Naive thymus-derived CD8-positive, alpha-beta T cell (primary cell): ENCODE results near the gene GRHL3. TPM values are rescaled to one million over a fixed set of nuclear protein-coding genes. Genes with fewer than 3 reads are reported as not detected.

Source experiments
- ATAC-seq, 2 donors: fragments of 150-1000 bp; cut with Tn5 transposase in 1 of 2; sonication (Bioruptor Pico), chemical (Tn5 transposase) in 1 of 2; 1 replicate in 1 of 2; 2 replicates in 1 of 2; pipeline ENCODE4 v1.10.0; 2021; ENCODE audit warnings: mild to moderate bottlenecking in 2 of 2, moderate library complexity in 2 of 2
- POLR2A ChIA-PET: fragments of 350-600 bp; sonication (Branson Sonifier 250); formaldehyde crosslinking; loops from one replicate; lab custom pipeline; 2021; ENCODE audit warnings: antibody characterized with exemption; lab: Charles Lee
- DNase-seq, 10 donors: peaks; one replicate each; pipeline versions ENCODE4 v3.0.0 to v3.0.0-alpha.2; 2020 to 2022
- H3K27ac Mint-ChIP-seq, 10 donors: one replicate each; pipeline ENCODE4 v1.8.0; 2020 to 2022; ENCODE audit warnings: mild to moderate bottlenecking in 10 of 10, mixed read lengths in 10 of 10, moderate library complexity in 4 of 10, inconsistent platforms in 1 of 10
- H3K27me3 Mint-ChIP-seq, 5 donors: one replicate each; pipeline ENCODE4 v1.8.0; 2021 to 2022; ENCODE audit warnings: mixed read lengths in 5 of 5
- H3K36me3 Mint-ChIP-seq, 3 donors: one replicate each; pipeline ENCODE4 v1.8.0; 2020 to 2022; ENCODE audit warnings: mixed read lengths in 3 of 3, mild to moderate bottlenecking in 2 of 3, inconsistent platforms in 1 of 3
- H3K4me1 Mint-ChIP-seq, 4 donors: one replicate each; pipeline ENCODE4 v1.8.0; 2021 to 2022; ENCODE audit warnings: mixed read lengths in 4 of 4
- H3K4me3 Mint-ChIP-seq, 10 donors: one replicate each; pipeline ENCODE4 v1.8.0; 2020 to 2022; ENCODE audit warnings: mild to moderate bottlenecking in 10 of 10, mixed read lengths in 10 of 10, moderate library complexity in 6 of 10, inconsistent platforms in 1 of 10
- H3K9me3 Mint-ChIP-seq, 9 donors: one replicate each; pipeline ENCODE4 v1.8.0; 2020 to 2022; ENCODE audit warnings: mixed read lengths in 9 of 9, mild to moderate bottlenecking in 3 of 9, inconsistent platforms in 1 of 9, moderate library complexity in 1 of 9
- polyA plus RNA-seq, 3 donors: library from polyadenylated mRNA; unstranded; fragments of 300-500 nt; fragmentation: Illumina TruSeq; gene quantifications; one replicate each; pipeline ENCODE4 v1.2.3, GENCODE V29; 2021
- total RNA-seq, 8 experiments: library from RNA in 2 of 8; stranded (reverse) in 2 of 8; gene quantifications; one replicate each; pipeline ENCODE4 v1.2.3 and lab custom pipeline; 2021 to 2026

Gene GRHL3
- total and polyA plus RNA-seq, 5 experiments from 2014 or later: not detected

- Mint-ChIP-seq H3K27ac (peak overlapping the region in 2 of 10 donors; percentile 53 to 56), H3K4me1 (peaks cover 0 to 13% (median 1%) of the 10 kb centered on the region in 4 donors), H3K27me3 (no peaks in the 10 kb centered on the region), H3K36me3 (peaks cover 9 to 35% (median 9%) of the 10 kb centered on the region in 3 donors), H3K9me3 (no peaks in the 10 kb centered on the region), H3K4me3 (no peak overlapping the region)
- POLR2A ChIA-PET: no interaction called here
- DNase-seq (peak in 1 of 10 donors; percentile 4), ATAC-seq (no peak)
Observed at GRCh38 chr1:24374891-24375786, 56.0 kb downstream of the GRHL3 start.

DNA sequence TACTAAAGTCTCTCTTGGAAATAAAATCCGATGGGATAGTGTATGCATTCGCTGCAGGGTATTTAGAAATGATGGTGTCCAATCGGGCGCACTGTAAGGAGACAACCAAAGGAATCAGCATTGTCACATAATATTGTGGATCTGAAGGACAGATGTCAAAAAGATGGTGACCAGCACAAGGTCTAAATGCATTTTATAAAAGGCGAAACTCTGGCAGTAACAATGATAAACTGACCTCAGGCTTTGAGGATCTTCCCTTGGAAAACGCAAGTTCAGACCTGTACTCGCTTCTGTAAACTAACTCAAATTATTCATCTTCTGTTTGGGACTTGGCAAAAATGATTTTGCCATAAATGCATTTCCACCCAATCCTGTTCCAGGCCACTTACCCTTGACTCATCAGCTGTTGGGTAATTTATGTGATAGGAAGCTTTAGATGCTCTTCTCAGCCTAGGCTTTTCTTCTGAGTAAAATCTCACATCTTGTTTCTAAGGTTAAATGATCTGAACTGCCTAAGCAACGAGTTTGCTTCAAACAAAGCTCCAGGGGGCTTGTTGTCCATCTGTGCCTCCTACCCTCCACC is 60.7 kb downstream of the GRHL3 start:
- Mint-ChIP-seq H3K4me3 (no peak overlapping the region), H3K9me3 (no peaks in the 10 kb centered on the region), H3K36me3 (peaks cover 9 to 48% (median 21%) of the 10 kb centered on the region in 3 donors), H3K27me3 (no peaks in the 10 kb centered on the region), H3K27ac (no peak overlapping the region), H3K4me1 (peaks cover 0 to 7% (median 0%) of the 10 kb centered on the region in 4 donors)
- peak in 1 of 10 donors; percentile 23 for DNase-seq
- POLR2A ChIA-PET: no interaction called here
- no peak for ATAC-seq

DNA sequence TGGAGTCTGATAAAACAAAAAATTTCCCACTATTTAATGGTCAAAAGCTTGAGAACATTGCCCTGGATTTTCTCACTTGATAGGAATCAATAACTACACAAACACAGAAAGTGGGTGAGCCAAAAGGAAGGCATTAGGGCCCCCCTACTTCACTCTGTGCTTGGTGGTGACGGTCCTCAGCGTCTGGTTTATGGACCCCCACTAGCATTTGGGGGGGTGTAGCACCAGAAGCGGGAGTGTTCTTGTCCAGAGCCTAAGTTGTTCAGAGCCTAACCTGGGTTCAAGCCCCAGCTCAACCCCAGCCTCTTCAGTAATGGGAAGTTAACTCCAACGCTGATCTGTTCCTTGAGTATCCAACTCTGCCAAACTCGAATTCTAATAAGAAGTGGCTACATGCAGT is 61.4 kb downstream of the GRHL3 start:
- Mint-ChIP-seq H3K27me3 (no peaks in the 10 kb centered on the region), H3K4me3 (no peak overlapping the region), H3K9me3 (no peaks in the 10 kb centered on the region), H3K36me3 (peaks cover 9 to 43% (median 21%) of the 10 kb centered on the region in 3 donors), H3K27ac (no peak overlapping the region), H3K4me1 (peaks cover 0 to 11% (median under 1%) of the 10 kb centered on the region in 4 donors)
- ATAC-seq (no peak), DNase-seq (no peak)
- POLR2A ChIA-PET: no interaction called here

DNA sequence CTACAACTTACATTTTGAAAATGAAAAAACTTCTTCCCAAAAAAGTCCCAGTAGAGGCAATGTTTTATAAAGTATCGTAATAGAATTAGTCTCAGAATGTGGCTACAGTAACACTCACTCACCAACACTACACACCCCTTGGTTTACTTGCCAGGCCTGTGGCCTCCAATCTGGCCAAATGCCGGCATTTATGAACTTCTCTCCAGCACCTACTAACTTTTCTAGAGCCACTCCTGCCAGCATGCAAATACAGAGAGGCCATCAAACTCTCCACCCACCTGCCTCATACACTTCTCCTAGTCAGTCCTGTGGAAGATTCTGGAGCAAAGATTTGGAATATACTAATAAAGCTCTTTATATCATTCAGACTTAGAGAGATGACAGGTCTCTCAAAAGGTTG is 62.1 kb downstream of the GRHL3 start:
- no peaks in the 10 kb centered on the region for H3K27me3 Mint-ChIP-seq
- peaks cover 0 to 15% (median under 1%) of the 10 kb centered on the region in 4 donors for H3K4me1 Mint-ChIP-seq
- DNase-seq (peak in 1 of 10 donors; percentile 10), ATAC-seq (no peak)
- no peak overlapping the region for H3K4me3 Mint-ChIP-seq
- H3K9me3 Mint-ChIP-seq: no peaks in the 10 kb centered on the region
- POLR2A ChIA-PET: no interaction called here
- no peak overlapping the region for H3K27ac Mint-ChIP-seq
- peaks cover 9 to 43% (median 20%) of the 10 kb centered on the region in 3 donors for H3K36me3 Mint-ChIP-seq

DNA sequence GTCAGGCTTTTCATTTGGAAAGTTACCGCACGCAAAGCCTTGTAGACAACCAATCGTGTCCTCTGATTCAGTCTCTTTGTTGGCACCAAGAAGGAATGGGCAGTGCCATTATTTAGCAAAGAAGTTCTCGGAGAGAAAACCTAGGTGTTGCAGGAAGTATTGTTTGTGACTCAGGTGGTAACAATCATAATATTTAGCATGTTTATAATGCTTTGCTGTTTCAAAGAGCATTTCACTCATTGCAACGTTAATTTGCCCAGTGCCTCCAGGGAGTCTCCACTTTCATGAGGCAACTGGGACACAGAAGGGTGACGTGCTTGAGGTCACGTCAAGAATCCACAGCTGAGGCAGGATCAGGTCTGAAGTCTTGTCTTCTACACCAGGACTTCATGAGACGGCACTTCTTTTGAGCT is 63.0 kb downstream of the GRHL3 start:
- DNase-seq: no peak
- peaks cover 0 to 15% (median 2%) of the 10 kb centered on the region in 4 donors for H3K4me1 Mint-ChIP-seq
- POLR2A ChIA-PET: interaction anchor here (0.6 kb wide), 1 partner anchor 184 kb away, joined by 5 read pairs; no protein-coding TSS in a partner anchor
- H3K4me3 Mint-ChIP-seq: no peak overlapping the region
- ATAC-seq: no peak
- H3K27me3 Mint-ChIP-seq: no peaks in the 10 kb centered on the region
- H3K27ac Mint-ChIP-seq: no peak overlapping the region
- H3K9me3 Mint-ChIP-seq: no peaks in the 10 kb centered on the region
- H3K36me3 Mint-ChIP-seq: peaks cover 9 to 43% (median 20%) of the 10 kb centered on the region in 3 donors

GRCh38 chr1:24383381-24383940 is 64.3 kb downstream of the GRHL3 start:
- H3K27ac Mint-ChIP-seq: peak overlapping the region in 1 of 10 donors; percentile 15
- H3K36me3 Mint-ChIP-seq: peaks cover 9 to 41% (median 17%) of the 10 kb centered on the region in 3 donors
- DNase-seq (peak in 1 of 10 donors; percentile 8), ATAC-seq (no peak)
- POLR2A ChIA-PET: no interaction called here
- peaks cover 0 to 15% (median 2%) of the 10 kb centered on the region in 4 donors for H3K4me1 Mint-ChIP-seq
- H3K9me3 Mint-ChIP-seq: no peaks in the 10 kb centered on the region
- no peaks in the 10 kb centered on the region for H3K27me3 Mint-ChIP-seq
- H3K4me3 Mint-ChIP-seq: no peak overlapping the region

DNA sequence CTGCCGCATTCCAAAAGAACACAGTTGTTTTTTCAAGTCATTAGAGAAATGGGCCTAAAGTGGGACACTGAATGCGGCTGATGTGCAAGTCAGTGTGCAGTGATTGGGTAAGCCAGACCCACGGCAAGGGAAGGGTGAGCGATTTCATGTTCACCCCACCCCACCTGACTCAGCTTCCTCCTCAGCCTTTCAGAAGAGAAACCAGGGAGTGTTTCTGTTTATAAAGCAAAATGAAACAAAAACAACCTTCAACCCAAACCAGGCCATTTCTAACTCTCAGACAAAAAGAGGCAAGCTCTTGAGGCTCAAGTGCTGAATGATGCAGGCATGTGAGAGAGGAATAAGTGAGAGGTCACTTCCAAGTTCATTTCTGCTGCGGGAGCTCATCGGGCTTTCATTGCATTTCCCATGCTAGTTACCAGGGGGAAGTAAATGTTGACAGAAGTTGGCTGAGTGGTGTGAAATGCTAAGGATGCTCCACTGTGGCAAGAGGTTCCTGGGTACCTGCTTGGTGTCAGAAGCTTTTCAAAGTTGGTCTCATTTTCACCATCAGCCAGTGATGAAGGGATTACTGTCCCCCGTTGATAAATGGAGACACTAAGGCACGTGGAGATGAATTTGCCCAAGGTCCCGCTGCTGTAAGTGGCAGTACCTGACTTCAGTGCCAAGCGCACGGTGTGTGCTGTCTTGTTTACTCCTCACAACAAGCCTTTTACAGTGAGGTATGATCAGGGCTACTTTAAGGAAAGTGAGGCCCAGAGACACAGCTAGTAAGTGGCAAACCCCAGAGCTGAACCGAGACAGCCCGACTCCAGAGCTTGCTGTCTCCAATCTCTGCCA is 65.3 kb downstream of the GRHL3 start:
- H3K4me3 Mint-ChIP-seq: peak overlapping the region in 1 of 10 donors; percentile 22
- ATAC-seq (no peak), DNase-seq (peak in 1 of 10 donors; percentile 37)
- peak overlapping the region in 2 of 10 donors; percentile 49 to 57 for H3K27ac Mint-ChIP-seq
- H3K27me3 Mint-ChIP-seq: no peaks in the 10 kb centered on the region
- H3K9me3 Mint-ChIP-seq: no peaks in the 10 kb centered on the region
- peaks cover 0 to 15% (median 2%) of the 10 kb centered on the region in 4 donors for H3K4me1 Mint-ChIP-seq
- POLR2A ChIA-PET: no interaction called here
- peaks cover under 1 to 35% (median 17%) of the 10 kb centered on the region in 3 donors for H3K36me3 Mint-ChIP-seq

DNA sequence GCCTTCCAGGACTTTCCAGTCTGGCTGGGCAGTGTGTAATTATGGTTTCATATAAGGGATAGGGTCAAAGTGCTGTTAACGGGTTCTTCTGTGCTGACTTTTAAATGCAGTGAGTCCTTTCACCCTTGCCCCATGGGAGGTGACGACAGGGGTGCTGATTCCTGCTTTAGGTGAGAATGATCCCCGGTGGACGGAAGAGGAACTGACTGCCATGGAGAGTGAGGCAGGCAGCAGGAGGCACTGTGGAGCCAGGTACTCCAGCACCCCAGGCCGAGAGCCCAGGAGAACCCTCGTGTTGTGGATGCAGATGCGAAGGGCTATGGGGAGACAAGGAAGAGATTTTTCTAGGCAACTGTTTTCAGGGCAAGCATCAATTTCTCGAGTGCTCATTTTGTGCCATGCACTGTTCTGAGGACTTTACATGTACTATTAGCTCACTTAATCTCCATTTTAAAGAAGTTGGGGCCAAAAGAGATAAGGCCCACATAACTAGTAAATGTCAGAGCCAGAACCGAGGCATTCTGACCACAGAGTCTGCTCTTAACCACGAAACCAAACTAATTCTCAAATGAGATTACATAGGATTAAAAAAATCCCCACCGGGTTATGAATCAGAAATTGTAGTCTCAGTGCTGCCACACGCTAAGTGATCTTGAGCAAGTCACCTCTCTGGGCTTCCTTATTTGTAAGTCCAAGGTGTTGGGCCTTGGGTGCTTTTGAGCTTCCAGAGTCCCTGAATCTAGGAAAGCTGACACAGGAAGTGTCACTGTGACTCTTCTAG is 66.2 kb downstream of the GRHL3 start:
- POLR2A ChIA-PET: no interaction called here
- DNase-seq (peak in 8 of 10 donors; percentile 13 to 61 (median 25)), ATAC-seq (peak in 1 of 2 donors; percentile 74)
- no peak overlapping the region for H3K4me3 Mint-ChIP-seq
- H3K27ac Mint-ChIP-seq: peak overlapping the region in 4 of 10 donors; percentile 1 to 66 (median 43)
- H3K27me3 Mint-ChIP-seq: no peaks in the 10 kb centered on the region
- H3K4me1 Mint-ChIP-seq: peaks cover 0 to 15% (median 2%) of the 10 kb centered on the region in 4 donors
- no peaks in the 10 kb centered on the region for H3K9me3 Mint-ChIP-seq
- peaks cover 0 to 29% (median 23%) of the 10 kb centered on the region in 3 donors for H3K36me3 Mint-ChIP-seq

DNA sequence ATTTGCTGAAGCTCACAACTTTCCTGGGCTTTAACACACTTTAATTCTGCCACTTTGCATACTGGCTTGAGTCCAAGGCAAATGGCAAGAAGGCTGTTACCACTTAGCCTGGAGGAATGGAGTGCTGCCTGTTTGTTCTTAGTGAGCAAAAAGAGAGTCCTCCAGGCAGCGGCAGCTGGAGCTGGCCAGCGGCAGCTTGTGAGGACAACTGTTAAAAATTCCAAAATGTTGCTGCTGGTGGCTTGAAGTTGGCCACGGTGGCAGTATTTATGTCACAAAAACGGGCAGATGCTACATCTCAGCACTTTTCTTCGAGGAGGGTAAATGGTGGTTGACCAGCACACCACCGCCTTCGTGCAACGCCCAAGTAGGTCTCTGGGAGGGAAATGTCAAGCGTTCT is 67.1 kb downstream of the GRHL3 start:
- H3K4me3 Mint-ChIP-seq: no peak overlapping the region
- peaks cover 0 to 25% (median 23%) of the 10 kb centered on the region in 3 donors for H3K36me3 Mint-ChIP-seq
- H3K4me1 Mint-ChIP-seq: peaks cover 2 to 18% (median 4%) of the 10 kb centered on the region in 4 donors
- ATAC-seq (no peak), DNase-seq (no peak)
- no peaks in the 10 kb centered on the region for H3K27me3 Mint-ChIP-seq
- H3K27ac Mint-ChIP-seq: no peak overlapping the region
- H3K9me3 Mint-ChIP-seq: no peaks in the 10 kb centered on the region
- POLR2A ChIA-PET: no interaction called here

- H3K27ac Mint-ChIP-seq: peak overlapping the region in 1 of 10 donors; percentile 33
- peaks cover 0 to 21% (median 17%) of the 10 kb centered on the region in 3 donors for H3K36me3 Mint-ChIP-seq
- no peaks in the 10 kb centered on the region for H3K9me3 Mint-ChIP-seq
- POLR2A ChIA-PET: no interaction called here
- H3K27me3 Mint-ChIP-seq: no peaks in the 10 kb centered on the region
- H3K4me3 Mint-ChIP-seq: no peak overlapping the region
- DNase-seq (no peak), ATAC-seq (no peak)
- peaks cover 5 to 25% (median 11%) of the 10 kb centered on the region in 4 donors for H3K4me1 Mint-ChIP-seq
Observed at GRCh38 chr1:24386931-24387330, 67.8 kb downstream of the GRHL3 start.

- Mint-ChIP-seq H3K27me3 (no peaks in the 10 kb centered on the region), H3K9me3 (no peaks in the 10 kb centered on the region), H3K4me3 (no peak overlapping the region), H3K4me1 (peaks cover 10 to 33% (median 19%) of the 10 kb centered on the region in 4 donors), H3K27ac (no peak overlapping the region), H3K36me3 (peaks cover 0 to 15% (median 12%) of the 10 kb centered on the region in 3 donors)
- ATAC-seq (no peak), DNase-seq (no peak)
- POLR2A ChIA-PET: no interaction called here
Observed at GRCh38 chr1:24387636-24388175, 68.5 kb downstream of the GRHL3 start.
